WTC11 (cell line): ENCODE results near the gene SFMBT1. TPM values are rescaled to one million over a fixed set of nuclear protein-coding genes. Genes with fewer than 3 reads are reported as not detected.

Experiments
- ATAC-seq: fragments of 200-7000 bp; cut with Tn5 transposase; 2 replicates; pipeline ENCODE4 v1.10.0; 2021; ENCODE audit warnings: mild to moderate bottlenecking, moderate library complexity
- CTCF ChIA-PET: fragments of 300-600 bp; sonication (Branson Sonifier 250); formaldehyde crosslinking; loops from one replicate; lab custom pipeline; 2021; ENCODE audit warnings: antibody characterized with exemption; lab: Charles Lee
- POLR2A ChIA-PET: fragments of 350-600 bp; sonication (Branson Sonifier 250); formaldehyde crosslinking; loops from one replicate; lab custom pipeline; 2021; ENCODE audit warnings: antibody characterized with exemption; lab: Charles Lee
- DNase-seq: peaks from one replicate; pipeline ENCODE4 v3.0.0; 2021; ENCODE audit warnings: low spot score
- H3K27ac Mint-ChIP-seq: 2 replicates; pipeline ENCODE4 v1.8.0; 2021; ENCODE audit warnings: mixed read lengths
- H3K27me3 Mint-ChIP-seq: 2 replicates; pipeline ENCODE4 v1.8.0; 2021; ENCODE audit warnings: low read depth, mild to moderate bottlenecking, moderate library complexity, mixed read lengths
- H3K36me3 Mint-ChIP-seq: 2 replicates; pipeline ENCODE4 v1.8.0; 2021; ENCODE audit warnings: mixed read lengths
- H3K4me1 Mint-ChIP-seq: 2 replicates; pipeline ENCODE4 v1.8.0; 2022; ENCODE audit warnings: mixed read lengths
- H3K4me3 Mint-ChIP-seq: 2 replicates; pipeline ENCODE4 v1.8.0; 2021; ENCODE audit warnings: mild to moderate bottlenecking, moderate library complexity, mixed read lengths
- H3K9me3 Mint-ChIP-seq: 2 replicates; pipeline ENCODE4 v1.8.0; 2021; ENCODE audit warnings: mixed read lengths
- ARID4B ChIP-seq: sonication (generic); formaldehyde crosslinking; IDR thresholded peaks from 2 replicates; pipeline ENCODE4 v1.8.0; 2023; ENCODE audit warnings: missing genetic modification reagents, mild to moderate bottlenecking, borderline replicate concordance
- ATF1 ChIP-seq: sonication (generic); formaldehyde crosslinking; IDR thresholded peaks from 2 replicates; pipeline ENCODE4 v1.8.1; 2023; ENCODE audit warnings: mild to moderate bottlenecking, moderate library complexity, missing genetic modification reagents
- CDX4 ChIP-seq: fragments of 250-450 bp; sonication (Bioruptor Pico); IDR thresholded peaks from 2 replicates; pipeline ENCODE4 v1.9.0; 2021; ENCODE audit warnings: moderate library complexity, mild to moderate bottlenecking, inconsistent platforms, borderline replicate concordance
- CREB1 ChIP-seq: sonication (generic); formaldehyde crosslinking; IDR thresholded peaks from 2 replicates; pipeline ENCODE4 v1.8.0; 2023; ENCODE audit warnings: mild to moderate bottlenecking, missing genetic modification reagents
- CREM ChIP-seq: sonication (generic); formaldehyde crosslinking; IDR thresholded peaks from 2 replicates; pipeline ENCODE4 v1.8.1; 2022; ENCODE audit warnings: mild to moderate bottlenecking, missing genetic modification reagents, moderate library complexity
- FOXJ3 ChIP-seq: sonication (generic); formaldehyde crosslinking; IDR thresholded peaks from 2 replicates; pipeline ENCODE4 v1.9.0; 2021; ENCODE audit warnings: missing genetic modification reagents, mild to moderate bottlenecking, borderline replicate concordance
- HMGA2 ChIP-seq: fragments of 250-450 bp; sonication (Bioruptor Pico); IDR thresholded peaks from 2 replicates; pipeline ENCODE4 v1.4.0; 2021; ENCODE audit warnings: mild to moderate bottlenecking, moderate library complexity
- IRF2 ChIP-seq: sonication (generic); formaldehyde crosslinking; IDR thresholded peaks from 2 replicates; pipeline ENCODE4 v1.8.0; 2022; ENCODE audit warnings: low read depth, missing genetic modification reagents, borderline replicate concordance
- NFYB ChIP-seq: sonication (generic); formaldehyde crosslinking; conservative IDR thresholded peaks from 2 replicates; pipeline ENCODE4 v1.8.0; 2022; ENCODE audit warnings: low read depth, missing genetic modification reagents
- OVOL2 ChIP-seq: fragments of 250-450 bp; sonication (Bioruptor Pico); IDR thresholded peaks from 2 replicates; pipeline ENCODE4 v1.9.0; 2021; ENCODE audit warnings: mild to moderate bottlenecking, borderline replicate concordance
- SP1 ChIP-seq: sonication (generic); formaldehyde crosslinking; conservative IDR thresholded peaks from 2 replicates; pipeline ENCODE4 v1.8.1; 2022; ENCODE audit warnings: missing genetic modification reagents
- TCF7 ChIP-seq: sonication (generic); formaldehyde crosslinking; IDR thresholded peaks from 2 replicates; pipeline ENCODE4 v1.8.0; 2022; ENCODE audit warnings: mild to moderate bottlenecking, low read depth, missing genetic modification reagents, moderate library complexity
- TEAD4 ChIP-seq: sonication (generic); formaldehyde crosslinking; IDR thresholded peaks from 2 replicates; pipeline ENCODE4 v1.8.0; 2022; ENCODE audit warnings: mild to moderate bottlenecking, missing genetic modification reagents
- ZNF121 ChIP-seq: sonication (generic); formaldehyde crosslinking; IDR thresholded peaks from 2 replicates; pipeline ENCODE4 v1.8.0; 2023; ENCODE audit warnings: missing genetic modification reagents
- ZNF232 ChIP-seq: sonication (generic); formaldehyde crosslinking; IDR thresholded peaks from 2 replicates; pipeline ENCODE4 v1.8.0; 2022; ENCODE audit warnings: mild to moderate bottlenecking, missing genetic modification reagents
- ZNF317 ChIP-seq: sonication (generic); formaldehyde crosslinking; IDR thresholded peaks from 2 replicates; pipeline ENCODE4 v1.8.1; 2023; ENCODE audit warnings: low read depth, mild to moderate bottlenecking, moderate library complexity, missing genetic modification reagents, borderline replicate concordance
- total RNA-seq: library from RNA; stranded (reverse); gene quantifications from 3 replicates; pipeline ENCODE4 v1.2.3, GENCODE V29; 2021
- TF ChIP-seq, protein P1 (sequence below): sonication (generic); formaldehyde crosslinking; IDR thresholded peaks from 2 replicates; pipeline ENCODE4 v1.8.0; 2022; ENCODE audit warnings: missing genetic modification reagents
- TF ChIP-seq, protein P2 (sequence below): sonication (generic); formaldehyde crosslinking; IDR thresholded peaks from 2 replicates; pipeline ENCODE4 v1.8.0; 2023; ENCODE audit warnings: missing genetic modification reagents
- TF ChIP-seq, protein P3 (sequence below): sonication (generic); formaldehyde crosslinking; IDR thresholded peaks from 2 replicates; pipeline ENCODE4 v1.8.0; 2022; ENCODE audit warnings: mild to moderate bottlenecking, missing genetic modification reagents
- TF ChIP-seq, protein P4 (sequence below): sonication (generic); formaldehyde crosslinking; IDR thresholded peaks from 2 replicates; pipeline ENCODE4 v1.8.1; 2022; ENCODE audit warnings: low read depth, mild to moderate bottlenecking, moderate library complexity, missing genetic modification reagents, borderline replicate concordance

Gene SFMBT1
- total RNA-seq, 1 experiment from 2014 or later, result 20.9 TPM

DNA sequence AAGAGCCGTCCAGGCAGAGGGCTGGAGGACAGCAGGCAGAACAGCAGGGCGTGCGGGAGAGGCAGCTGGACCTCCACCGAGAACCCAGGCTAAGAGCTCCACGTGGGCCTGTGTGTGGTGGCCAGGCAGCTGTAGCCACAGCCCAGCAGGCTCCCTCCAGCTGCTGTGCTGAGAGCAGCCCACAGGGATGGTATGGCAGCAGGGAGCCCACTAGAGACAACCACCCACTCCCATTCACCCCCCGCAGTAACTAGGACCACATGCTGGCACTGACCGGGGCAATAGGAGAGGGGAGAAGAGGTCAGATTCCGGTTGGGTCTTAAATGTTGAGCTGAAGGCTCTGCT lies 185.5 kb downstream of the SFMBT1 start:
- no peak overlapping the region for H3K27ac Mint-ChIP-seq
- TF ChIP-seq OVOL2 (CRISPR knock-in tag), result no peak
- TF ChIP-seq, protein P1, sequence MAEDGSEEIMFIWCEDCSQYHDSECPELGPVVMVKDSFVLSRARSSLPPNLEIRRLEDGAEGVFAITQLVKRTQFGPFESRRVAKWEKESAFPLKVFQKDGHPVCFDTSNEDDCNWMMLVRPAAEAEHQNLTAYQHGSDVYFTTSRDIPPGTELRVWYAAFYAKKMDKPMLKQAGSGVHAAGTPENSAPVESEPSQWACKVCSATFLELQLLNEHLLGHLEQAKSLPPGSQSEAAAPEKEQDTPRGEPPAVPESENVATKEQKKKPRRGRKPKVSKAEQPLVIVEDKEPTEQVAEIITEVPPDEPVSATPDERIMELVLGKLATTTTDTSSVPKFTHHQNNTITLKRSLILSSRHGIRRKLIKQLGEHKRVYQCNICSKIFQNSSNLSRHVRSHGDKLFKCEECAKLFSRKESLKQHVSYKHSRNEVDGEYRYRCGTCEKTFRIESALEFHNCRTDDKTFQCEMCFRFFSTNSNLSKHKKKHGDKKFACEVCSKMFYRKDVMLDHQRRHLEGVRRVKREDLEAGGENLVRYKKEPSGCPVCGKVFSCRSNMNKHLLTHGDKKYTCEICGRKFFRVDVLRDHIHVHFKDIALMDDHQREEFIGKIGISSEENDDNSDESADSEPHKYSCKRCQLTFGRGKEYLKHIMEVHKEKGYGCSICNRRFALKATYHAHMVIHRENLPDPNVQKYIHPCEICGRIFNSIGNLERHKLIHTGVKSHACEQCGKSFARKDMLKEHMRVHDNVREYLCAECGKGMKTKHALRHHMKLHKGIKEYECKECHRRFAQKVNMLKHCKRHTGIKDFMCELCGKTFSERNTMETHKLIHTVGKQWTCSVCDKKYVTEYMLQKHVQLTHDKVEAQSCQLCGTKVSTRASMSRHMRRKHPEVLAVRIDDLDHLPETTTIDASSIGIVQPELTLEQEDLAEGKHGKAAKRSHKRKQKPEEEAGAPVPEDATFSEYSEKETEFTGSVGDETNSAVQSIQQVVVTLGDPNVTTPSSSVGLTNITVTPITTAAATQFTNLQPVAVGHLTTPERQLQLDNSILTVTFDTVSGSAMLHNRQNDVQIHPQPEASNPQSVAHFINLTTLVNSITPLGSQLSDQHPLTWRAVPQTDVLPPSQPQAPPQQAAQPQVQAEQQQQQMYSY (CRISPR knock-in tag), result no peak
- TF ChIP-seq NFYB, result no peak
- no peak for TF ChIP-seq ARID4B
- no peak for TF ChIP-seq TCF7 (CRISPR knock-in tag)
- TF ChIP-seq SP1, result no peak
- no peak for TF ChIP-seq FOXJ3
- no peak for TF ChIP-seq ZNF232 (CRISPR knock-in tag)
- TF ChIP-seq ZNF317 (CRISPR knock-in tag), result no peak
- no peak for TF ChIP-seq CREB1 (CRISPR knock-in tag)
- TF ChIP-seq, protein P2, sequence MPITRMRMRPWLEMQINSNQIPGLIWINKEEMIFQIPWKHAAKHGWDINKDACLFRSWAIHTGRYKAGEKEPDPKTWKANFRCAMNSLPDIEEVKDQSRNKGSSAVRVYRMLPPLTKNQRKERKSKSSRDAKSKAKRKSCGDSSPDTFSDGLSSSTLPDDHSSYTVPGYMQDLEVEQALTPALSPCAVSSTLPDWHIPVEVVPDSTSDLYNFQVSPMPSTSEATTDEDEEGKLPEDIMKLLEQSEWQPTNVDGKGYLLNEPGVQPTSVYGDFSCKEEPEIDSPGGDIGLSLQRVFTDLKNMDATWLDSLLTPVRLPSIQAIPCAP (CRISPR knock-in tag), result no peak
- no peak for TF ChIP-seq ZNF121 (CRISPR knock-in tag)
- no peak for TF ChIP-seq CREM
- no peak for TF ChIP-seq IRF2 (CRISPR knock-in tag)
- no peak for TF ChIP-seq HMGA2 (CRISPR knock-in tag)
- TF ChIP-seq ATF1 (CRISPR knock-in tag), result no peak

GRCh38 chr3:52859686-52860423 lies 186.0 kb downstream of the SFMBT1 start:
- Mint-ChIP-seq H3K9me3 (peaks cover 20% of the 10 kb centered on the region), H3K4me3 (no peak overlapping the region), H3K36me3 (peaks cover 20% of the 10 kb centered on the region), H3K27ac (no peak overlapping the region; the same call in 1 of the 2 replicates), H3K27me3 (no peaks in the 10 kb centered on the region), H3K4me1 (no peaks in the 10 kb centered on the region)
- ChIA-PET CTCF (interaction anchor here (0.6 to 1.2 kb wide), 5 partner anchors 19 to 127 kb away, joined by 3 to 5 read pairs (median 3); no protein-coding TSS in a partner anchor), POLR2A (no interaction called here)
- ATAC-seq (no peak), DNase-seq (no peak)
- TF ChIP-seq TEAD4 (CRISPR knock-in tag) (no peak), CDX4 (CRISPR knock-in tag) (no peak), ZNF121 (CRISPR knock-in tag) (no peak)
- TF ChIP-seq, protein P2 (CRISPR knock-in tag), result no peak
- TF ChIP-seq, protein P3, sequence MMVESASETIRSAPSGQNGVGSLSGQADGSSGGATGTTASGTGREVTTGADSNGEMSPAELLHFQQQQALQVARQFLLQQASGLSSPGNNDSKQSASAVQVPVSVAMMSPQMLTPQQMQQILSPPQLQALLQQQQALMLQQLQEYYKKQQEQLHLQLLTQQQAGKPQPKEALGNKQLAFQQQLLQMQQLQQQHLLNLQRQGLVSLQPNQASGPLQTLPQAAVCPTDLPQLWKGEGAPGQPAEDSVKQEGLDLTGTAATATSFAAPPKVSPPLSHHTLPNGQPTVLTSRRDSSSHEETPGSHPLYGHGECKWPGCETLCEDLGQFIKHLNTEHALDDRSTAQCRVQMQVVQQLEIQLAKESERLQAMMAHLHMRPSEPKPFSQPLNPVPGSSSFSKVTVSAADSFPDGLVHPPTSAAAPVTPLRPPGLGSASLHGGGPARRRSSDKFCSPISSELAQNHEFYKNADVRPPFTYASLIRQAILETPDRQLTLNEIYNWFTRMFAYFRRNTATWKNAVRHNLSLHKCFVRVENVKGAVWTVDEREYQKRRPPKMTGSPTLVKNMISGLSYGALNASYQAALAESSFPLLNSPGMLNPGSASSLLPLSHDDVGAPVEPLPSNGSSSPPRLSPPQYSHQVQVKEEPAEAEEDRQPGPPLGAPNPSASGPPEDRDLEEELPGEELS (CRISPR knock-in tag), result no peak
- TF ChIP-seq, protein P4, sequence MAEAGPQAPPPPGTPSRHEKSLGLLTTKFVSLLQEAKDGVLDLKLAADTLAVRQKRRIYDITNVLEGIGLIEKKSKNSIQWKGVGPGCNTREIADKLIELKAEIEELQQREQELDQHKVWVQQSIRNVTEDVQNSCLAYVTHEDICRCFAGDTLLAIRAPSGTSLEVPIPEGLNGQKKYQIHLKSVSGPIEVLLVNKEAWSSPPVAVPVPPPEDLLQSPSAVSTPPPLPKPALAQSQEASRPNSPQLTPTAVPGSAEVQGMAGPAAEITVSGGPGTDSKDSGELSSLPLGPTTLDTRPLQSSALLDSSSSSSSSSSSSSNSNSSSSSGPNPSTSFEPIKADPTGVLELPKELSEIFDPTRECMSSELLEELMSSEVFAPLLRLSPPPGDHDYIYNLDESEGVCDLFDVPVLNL (CRISPR knock-in tag), result no peak

More for the DNA sequence above, 185.5 kb downstream of the SFMBT1 start:
- Mint-ChIP-seq H3K4me1 (no peaks in the 10 kb centered on the region), H3K36me3 (peaks cover 24% of the 10 kb centered on the region), H3K27me3 (no peaks in the 10 kb centered on the region), H3K9me3 (peaks cover 24% of the 10 kb centered on the region), H3K4me3 (no peak overlapping the region)
- no peak for ATAC-seq
- ChIA-PET CTCF (interaction anchor here (0.6 to 1.2 kb wide), 5 partner anchors 19 to 127 kb away, joined by 3 to 5 read pairs (median 3); no protein-coding TSS in a partner anchor), POLR2A (no interaction called here)
- no peak for DNase-seq
